HG03565 (cell line): ENCODE measurements around the gene P3H1.
"Not testable (repeated sequence)": the region's sequence is repeated elsewhere in the genome, so short reads cannot be mapped to it uniquely, and the experiment has no call there.

Experiments
- ATAC-seq: cut with Tn5 transposase; IDR thresholded peaks from one replicate; pipeline ENCODE4 v1.9.1; 2021; ENCODE audit warnings: mild to moderate bottlenecking, moderate library complexity; ENCODE audit not compliant: unreplicated experiment

Gene P3H1

GRCh38 chr1:42732126-42732680 lies 34.6 kb downstream of the P3H1 start:
- no peak for ATAC-seq

GRCh38 chr1:42731585-42731984 lies 35.2 kb downstream of the P3H1 start:
- no peak for ATAC-seq

GRCh38 chr1:42730988-42731387 lies 35.8 kb downstream of the P3H1 start:
- no peak for ATAC-seq

GRCh38 chr1:42730002-42730401 lies 36.8 kb downstream of the P3H1 start:
- no peak for ATAC-seq

- not testable (repeated sequence) for ATAC-seq
These were observed 41.0 kb downstream of the P3H1 start for GRCh38 chr1:42725820-42726219.

GRCh38 chr1:42723511-42723910 lies 43.3 kb downstream of the P3H1 start:
- ATAC-seq: no peak

GRCh38 chr1:42722403-42722802 lies 44.4 kb downstream of the P3H1 start:
- ATAC-seq: not testable (repeated sequence)

GRCh38 chr1:42721926-42722325 lies 44.9 kb downstream of the P3H1 start:
- ATAC-seq: no peak

GRCh38 chr1:42720868-42721267 lies 46.0 kb downstream of the P3H1 start:
- no peak for ATAC-seq

- not testable (repeated sequence) for ATAC-seq
These were observed 52.4 kb downstream of the P3H1 start for GRCh38 chr1:42714441-42714840.

- no peak for ATAC-seq
These were observed 53.5 kb downstream of the P3H1 start for GRCh38 chr1:42713293-42713692.

GRCh38 chr1:42712808-42713207 lies 54.0 kb downstream of the P3H1 start:
- ATAC-seq: not testable (repeated sequence)

- ATAC-seq: no peak
These were observed 62.9 kb downstream of the P3H1 start for GRCh38 chr1:42703888-42704464.

- ATAC-seq: no peak
These were observed 66.8 kb downstream of the P3H1 start for GRCh38 chr1:42700006-42700405.

- no peak for ATAC-seq
These were observed 68.6 kb downstream of the P3H1 start for GRCh38 chr1:42698081-42698813.
